ENCODE measurements around the gene TRIM38.

Gene TRIM38

GRCh38 chr6:25992413-25993340, 30.1 kb downstream of the TRIM38 start (continued):
- TF ChIP-seq, protein P1, sequence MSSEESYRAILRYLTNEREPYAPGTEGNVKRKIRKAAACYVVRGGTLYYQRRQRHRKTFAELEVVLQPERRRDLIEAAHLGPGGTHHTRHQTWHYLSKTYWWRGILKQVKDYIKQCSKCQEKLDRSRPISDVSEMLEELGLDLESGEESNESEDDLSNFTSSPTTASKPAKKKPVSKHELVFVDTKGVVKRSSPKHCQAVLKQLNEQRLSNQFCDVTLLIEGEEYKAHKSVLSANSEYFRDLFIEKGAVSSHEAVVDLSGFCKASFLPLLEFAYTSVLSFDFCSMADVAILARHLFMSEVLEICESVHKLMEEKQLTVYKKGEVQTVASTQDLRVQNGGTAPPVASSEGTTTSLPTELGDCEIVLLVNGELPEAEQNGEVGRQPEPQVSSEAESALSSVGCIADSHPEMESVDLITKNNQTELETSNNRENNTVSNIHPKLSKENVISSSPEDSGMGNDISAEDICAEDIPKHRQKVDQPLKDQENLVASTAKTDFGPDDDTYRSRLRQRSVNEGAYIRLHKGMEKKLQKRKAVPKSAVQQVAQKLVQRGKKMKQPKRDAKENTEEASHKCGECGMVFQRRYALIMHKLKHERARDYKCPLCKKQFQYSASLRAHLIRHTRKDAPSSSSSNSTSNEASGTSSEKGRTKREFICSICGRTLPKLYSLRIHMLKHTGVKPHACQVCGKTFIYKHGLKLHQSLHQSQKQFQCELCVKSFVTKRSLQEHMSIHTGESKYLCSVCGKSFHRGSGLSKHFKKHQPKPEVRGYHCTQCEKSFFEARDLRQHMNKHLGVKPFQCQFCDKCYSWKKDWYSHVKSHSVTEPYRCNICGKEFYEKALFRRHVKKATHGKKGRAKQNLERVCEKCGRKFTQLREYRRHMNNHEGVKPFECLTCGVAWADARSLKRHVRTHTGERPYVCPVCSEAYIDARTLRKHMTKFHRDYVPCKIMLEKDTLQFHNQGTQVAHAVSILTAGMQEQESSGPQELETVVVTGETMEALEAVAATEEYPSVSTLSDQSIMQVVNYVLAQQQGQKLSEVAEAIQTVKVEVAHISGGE (tag by site-specific recombination; conservative IDR thresholded peaks at IDR 0.05; ENCODE audit: low read depth): no peak
- TF ChIP-seq ZNF311 (tag by site-specific recombination; IDR thresholded peaks at IDR 0.05; ENCODE audit: borderline replicate concordance) (no peak), ZNF544 (tag by site-specific recombination; IDR thresholded peaks at IDR 0.05) (no peak), ZSCAN23 (tag by site-specific recombination; IDR thresholded peaks at IDR 0.05) (no peak), KLF10 (tag by site-specific recombination; IDR thresholded peaks at IDR 0.05) (peak; percentile 71; the same call in 1 of the 2 replicates), ZBTB44 (tag by site-specific recombination; IDR thresholded peaks at IDR 0.05) (peak; percentile 83; the same call in 1 of the 2 replicates), PRDM1 (tag by site-specific recombination; IDR thresholded peaks at IDR 0.05) (no peak), ZNF214 (tag by site-specific recombination; IDR thresholded peaks at IDR 0.05; ENCODE audit: borderline replicate concordance) (no peak), ZNF184 (tag by site-specific recombination; IDR thresholded peaks at IDR 0.05) (0 out of 2 replicates have a peak, but pooled peaks have one; percentile 22), ZNF48 (tag by site-specific recombination; IDR thresholded peaks at IDR 0.05) (no peak), ZSCAN16 (tag by site-specific recombination; IDR thresholded peaks at IDR 0.05) (0 out of 2 replicates have a peak, but pooled peaks have one; percentile 12), ZNF624 (tag by site-specific recombination; IDR thresholded peaks at IDR 0.05) (no peak), ZNF664 (tag by site-specific recombination; IDR thresholded peaks at IDR 0.05) (no peak), ZNF404 (tag by site-specific recombination; IDR thresholded peaks at IDR 0.05) (no peak), ZNF394 (tag by site-specific recombination; IDR thresholded peaks at IDR 0.05; ENCODE audit: borderline replicate concordance) (no peak), ZNF148 (tag by site-specific recombination; IDR thresholded peaks at IDR 0.05; ENCODE audit: borderline replicate concordance) (no peak), ZNF580 (tag by site-specific recombination; IDR thresholded peaks at IDR 0.05) (no peak), ZNF837 (tag by site-specific recombination; IDR thresholded peaks at IDR 0.05) (no peak), ZNF266 (tag by site-specific recombination; IDR thresholded peaks at IDR 0.05; ENCODE audit: low read depth) (no peak), ZBTB17 (tag by site-specific recombination; IDR thresholded peaks at IDR 0.05) (no peak), TRIM28 (IDR thresholded peaks at IDR 0.05; ENCODE audit: borderline replicate concordance, low read length) (0 out of 2 replicates have a peak, but pooled peaks have one; percentile 1)
- TF ChIP-seq, protein P2, sequence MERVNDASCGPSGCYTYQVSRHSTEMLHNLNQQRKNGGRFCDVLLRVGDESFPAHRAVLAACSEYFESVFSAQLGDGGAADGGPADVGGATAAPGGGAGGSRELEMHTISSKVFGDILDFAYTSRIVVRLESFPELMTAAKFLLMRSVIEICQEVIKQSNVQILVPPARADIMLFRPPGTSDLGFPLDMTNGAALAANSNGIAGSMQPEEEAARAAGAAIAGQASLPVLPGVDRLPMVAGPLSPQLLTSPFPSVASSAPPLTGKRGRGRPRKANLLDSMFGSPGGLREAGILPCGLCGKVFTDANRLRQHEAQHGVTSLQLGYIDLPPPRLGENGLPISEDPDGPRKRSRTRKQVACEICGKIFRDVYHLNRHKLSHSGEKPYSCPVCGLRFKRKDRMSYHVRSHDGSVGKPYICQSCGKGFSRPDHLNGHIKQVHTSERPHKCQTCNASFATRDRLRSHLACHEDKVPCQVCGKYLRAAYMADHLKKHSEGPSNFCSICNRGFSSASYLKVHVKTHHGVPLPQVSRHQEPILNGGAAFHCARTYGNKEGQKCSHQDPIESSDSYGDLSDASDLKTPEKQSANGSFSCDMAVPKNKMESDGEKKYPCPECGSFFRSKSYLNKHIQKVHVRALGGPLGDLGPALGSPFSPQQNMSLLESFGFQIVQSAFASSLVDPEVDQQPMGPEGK (tag by site-specific recombination; IDR thresholded peaks at IDR 0.05): peak; percentile 88
- TF ChIP-seq, protein P3, sequence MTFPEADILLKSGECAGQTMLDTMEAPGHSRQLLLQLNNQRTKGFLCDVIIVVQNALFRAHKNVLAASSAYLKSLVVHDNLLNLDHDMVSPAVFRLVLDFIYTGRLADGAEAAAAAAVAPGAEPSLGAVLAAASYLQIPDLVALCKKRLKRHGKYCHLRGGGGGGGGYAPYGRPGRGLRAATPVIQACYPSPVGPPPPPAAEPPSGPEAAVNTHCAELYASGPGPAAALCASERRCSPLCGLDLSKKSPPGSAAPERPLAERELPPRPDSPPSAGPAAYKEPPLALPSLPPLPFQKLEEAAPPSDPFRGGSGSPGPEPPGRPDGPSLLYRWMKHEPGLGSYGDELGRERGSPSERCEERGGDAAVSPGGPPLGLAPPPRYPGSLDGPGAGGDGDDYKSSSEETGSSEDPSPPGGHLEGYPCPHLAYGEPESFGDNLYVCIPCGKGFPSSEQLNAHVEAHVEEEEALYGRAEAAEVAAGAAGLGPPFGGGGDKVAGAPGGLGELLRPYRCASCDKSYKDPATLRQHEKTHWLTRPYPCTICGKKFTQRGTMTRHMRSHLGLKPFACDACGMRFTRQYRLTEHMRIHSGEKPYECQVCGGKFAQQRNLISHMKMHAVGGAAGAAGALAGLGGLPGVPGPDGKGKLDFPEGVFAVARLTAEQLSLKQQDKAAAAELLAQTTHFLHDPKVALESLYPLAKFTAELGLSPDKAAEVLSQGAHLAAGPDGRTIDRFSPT (tag by site-specific recombination; IDR thresholded peaks at IDR 0.05): no peak
- TF ChIP-seq, protein P4, sequence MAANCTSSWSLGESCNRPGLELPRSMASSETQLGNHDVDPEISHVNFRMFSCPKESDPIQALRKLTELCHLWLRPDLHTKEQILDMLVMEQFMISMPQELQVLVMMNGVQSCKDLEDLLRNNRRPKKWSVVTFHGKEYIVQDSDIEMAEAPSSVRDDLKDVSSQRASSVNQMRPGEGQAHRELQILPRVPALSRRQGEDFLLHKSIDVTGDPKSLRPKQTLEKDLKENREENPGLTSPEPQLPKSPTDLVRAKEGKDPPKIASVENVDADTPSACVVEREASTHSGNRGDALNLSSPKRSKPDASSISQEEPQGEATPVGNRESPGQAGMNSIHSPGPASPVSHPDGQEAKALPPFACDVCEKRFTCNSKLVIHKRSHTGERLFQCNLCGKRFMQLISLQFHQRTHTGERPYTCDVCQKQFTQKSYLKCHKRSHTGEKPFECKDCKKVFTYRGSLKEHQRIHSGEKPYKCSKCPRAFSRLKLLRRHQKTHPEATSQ (tag by site-specific recombination; IDR thresholded peaks at IDR 0.05): no peak
